Activated CD8-positive, alpha-beta memory T cell treated with anti-CD3 and anti-CD28 coated beads, Interleukin-2, amount 50 U/mL, for 24 hours (primary cell): Measurements from ENCODE around the gene GCNT1.

Experiments used
- DNase-seq: peaks from one replicate; pipeline ENCODE4 v3.0.0-alpha.2; 2020; ENCODE audit errors: extremely low read depth

Gene GCNT1

DNA sequence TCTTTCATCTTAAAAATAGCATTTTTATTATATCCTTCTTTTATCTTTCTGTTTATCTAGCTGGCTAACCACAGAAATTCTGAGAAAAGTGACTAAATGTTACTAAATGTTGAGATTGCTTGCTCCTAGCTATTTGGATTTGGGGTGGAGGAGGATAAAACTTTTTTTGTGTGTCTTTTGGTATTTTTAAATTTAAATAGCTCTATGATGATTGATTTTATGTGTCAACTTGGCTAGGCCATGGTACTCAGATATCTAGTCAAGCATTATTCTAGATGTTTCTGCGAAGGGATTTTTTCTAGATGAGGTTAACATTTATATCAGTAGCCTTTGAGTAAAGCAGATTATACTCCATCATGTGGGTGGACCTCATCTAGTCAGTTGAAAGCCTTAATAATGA lies 75.0 kb downstream of the GCNT1 start:
- DNase-seq, result no peak

DNA sequence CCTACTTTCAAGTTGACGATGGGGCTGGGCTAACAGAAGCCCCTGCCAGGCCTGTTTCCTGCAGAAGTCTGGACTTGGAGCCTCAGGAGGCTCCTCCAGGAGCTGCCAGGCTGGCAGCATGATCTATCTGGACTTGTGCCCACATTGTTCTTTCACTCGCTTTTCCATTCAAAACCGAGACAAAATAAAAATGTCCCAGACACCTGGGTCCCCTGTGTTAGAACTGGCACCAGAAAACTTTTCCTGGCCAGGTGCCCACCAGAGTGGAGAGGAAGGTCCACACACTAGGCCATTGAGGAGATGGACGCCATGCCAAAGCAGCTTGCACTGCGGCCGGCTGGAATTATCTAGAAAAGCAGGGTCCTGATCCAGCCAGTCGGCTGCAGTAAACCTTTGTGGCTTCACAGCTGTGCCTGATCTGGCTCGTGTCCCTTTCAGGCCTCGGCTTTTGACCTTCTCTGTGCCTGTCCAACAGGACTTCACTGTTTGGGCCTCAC lies 78.2 kb downstream of the GCNT1 start:
- no peak for DNase-seq

DNA sequence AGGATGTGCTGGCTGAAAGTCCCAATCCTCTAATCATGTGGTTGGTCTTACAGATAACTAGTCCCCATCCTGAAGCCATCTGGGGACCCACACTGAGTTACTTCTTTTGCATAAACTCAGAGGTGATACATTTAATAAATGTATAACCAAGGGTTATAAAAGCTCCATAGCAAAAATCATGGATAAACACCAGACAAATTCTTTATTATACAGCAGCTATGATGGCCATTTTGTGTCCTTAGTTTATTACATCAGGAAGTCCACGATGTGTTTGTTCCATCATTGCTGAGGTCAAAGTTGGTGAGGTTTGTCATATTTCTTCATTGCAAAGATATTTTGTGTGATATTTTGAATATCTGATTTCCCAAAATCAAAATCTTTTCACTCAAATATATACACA lies 80.2 kb downstream of the GCNT1 start:
- no peak for DNase-seq

GRCh38 chr9:76542360-76542759 lies 83.4 kb downstream of the GCNT1 start:
- no peak for DNase-seq

- DNase-seq, result no peak
Measured at GRCh38 chr9:76545191-76545590, 86.2 kb downstream of the GCNT1 start.

DNA sequence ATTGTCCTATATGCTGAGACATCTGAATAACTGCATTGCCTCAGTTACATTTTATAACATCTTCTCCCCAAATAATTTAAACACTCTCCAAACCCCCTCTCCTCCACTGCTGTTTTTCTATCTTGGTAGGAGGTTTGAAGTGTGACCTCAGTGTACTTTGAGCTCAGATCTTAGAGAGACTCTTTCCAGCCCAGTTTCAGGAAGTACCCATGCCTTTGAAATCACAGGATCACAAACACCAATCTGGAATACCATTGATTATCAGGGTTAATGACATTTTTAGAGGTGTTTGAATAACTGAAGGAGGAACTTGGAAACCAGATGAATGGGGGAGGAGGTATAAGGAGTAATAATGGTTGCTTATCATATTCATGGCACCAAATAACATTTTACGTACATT lies 93.2 kb downstream of the GCNT1 start:
- no peak for DNase-seq

GRCh38 chr9:76552751-76553455 lies 93.9 kb downstream of the GCNT1 start:
- DNase-seq, result no peak

GRCh38 chr9:76553680-76554079 lies 94.7 kb downstream of the GCNT1 start:
- DNase-seq, result no peak
